Measurements from ENCODE around the gene TMEM127. TPM values are rescaled to one million over a fixed set of nuclear protein-coding genes. Genes with fewer than 3 reads are reported as not detected.

The TMEM127 gene
- total RNA-seq, 1 experiment from 2014 or later: 25.5 TPM

DNA sequence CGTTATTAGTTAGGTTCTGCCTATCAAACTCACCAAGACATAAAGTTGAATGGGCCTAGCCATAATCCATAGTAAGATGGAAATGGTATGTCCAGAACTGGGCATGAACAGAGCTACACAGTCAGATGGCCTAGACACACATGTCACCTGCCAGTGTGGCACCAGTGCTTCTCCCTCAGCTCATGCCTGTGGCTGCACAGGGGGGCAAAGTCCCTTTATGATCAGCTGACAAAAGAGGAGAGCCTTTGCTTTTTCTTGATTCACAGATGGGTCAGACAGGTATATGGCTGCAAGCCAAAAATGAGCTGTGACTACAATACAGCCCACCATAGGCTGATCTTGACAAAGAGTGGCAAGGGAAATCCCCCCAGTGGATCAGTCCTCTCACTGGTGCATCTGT is 28.9 kb downstream of the TMEM127 start:
- H3K36me3 ChIP-seq (ENCODE audit: insufficient read depth, low read length, poor library complexity, severe bottlenecking): no peaks in the 10 kb centered on the region
- TF ChIP-seq CTCF (conservative IDR thresholded peaks at IDR 0.05; ENCODE audit: low read depth, low read length) (no peak), EZH2 (IDR thresholded peaks at IDR 0.05; ENCODE audit: borderline replicate concordance, low read depth, low read length, poor library complexity, severe bottlenecking) (no peak)
- ChIA-PET POLR2A (ENCODE audit: low non-redundant PET) (no interaction called here), CTCF (interaction anchor here (0.9 kb wide), 1 partner anchor 23 kb away, joined by 3 read pairs; no protein-coding TSS in a partner anchor)
- no peaks in the 10 kb centered on the region for H3K9me3 ChIP-seq (ENCODE audit: low read depth, low read length, poor library complexity, severe bottlenecking)
- H3K4me3 ChIP-seq (ENCODE audit: low read depth, low read length, poor library complexity, severe bottlenecking): no peak overlapping the region
- H3K27me3 ChIP-seq (replicated peaks; ENCODE audit: insufficient read depth, low read depth, low read length, poor library complexity): no peaks in the 10 kb centered on the region
- no TSS peak for BruUV-seq (replicated peaks)
- intact Hi-C loops (cut with micrococcal nuclease; ENCODE audit: unreplicated experiment): no loop called here
- H3K4me1 ChIP-seq (ENCODE audit: insufficient read depth, low read length, poor library complexity, severe bottlenecking): no peaks in the 10 kb centered on the region
- DNase-seq (ENCODE audit: low spot score): no peak
- H3K27ac ChIP-seq (ENCODE audit: low read depth, low read length, poor library complexity, severe bottlenecking): no peak overlapping the region

DNA sequence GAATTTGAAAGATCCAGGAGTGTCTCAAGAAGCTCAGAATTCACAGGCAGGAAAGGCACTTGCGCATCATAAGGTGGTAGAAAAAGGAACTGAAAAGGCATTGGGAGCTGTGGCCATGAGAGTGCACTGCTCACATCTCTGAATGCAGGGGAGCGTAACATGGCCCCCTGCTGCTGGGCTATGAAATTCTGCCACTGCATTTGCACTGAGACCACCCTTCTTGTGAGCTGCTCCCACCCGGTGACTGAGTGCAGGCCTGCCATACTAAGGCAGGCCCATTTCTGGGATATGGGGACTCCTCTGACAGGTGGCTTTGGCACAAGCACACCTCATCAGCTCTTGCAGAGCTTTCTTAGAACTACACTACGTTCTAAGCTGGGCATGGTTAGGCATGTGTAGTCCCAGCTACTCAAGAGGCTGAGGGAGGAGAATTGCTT is 31.9 kb downstream of the TMEM127 start:
- intact Hi-C loops (cut with micrococcal nuclease; ENCODE audit: unreplicated experiment): no loop called here
- no peak overlapping the region for H3K27ac ChIP-seq (ENCODE audit: low read depth, low read length, poor library complexity, severe bottlenecking)
- no peaks in the 10 kb centered on the region for H3K9me3 ChIP-seq (ENCODE audit: low read depth, low read length, poor library complexity, severe bottlenecking)
- ChIA-PET POLR2A (ENCODE audit: low non-redundant PET) (no interaction called here), CTCF (interaction anchor here (0.8 kb wide), 1 partner anchor 211 kb away, joined by 9 read pairs; no protein-coding TSS in a partner anchor)
- H3K36me3 ChIP-seq (ENCODE audit: insufficient read depth, low read length, poor library complexity, severe bottlenecking): no peaks in the 10 kb centered on the region
- no peak for DNase-seq (ENCODE audit: low spot score)
- BruUV-seq (replicated peaks): no TSS peak
- no peak overlapping the region for H3K4me3 ChIP-seq (ENCODE audit: low read depth, low read length, poor library complexity, severe bottlenecking)
- no peaks in the 10 kb centered on the region for H3K27me3 ChIP-seq (replicated peaks; ENCODE audit: insufficient read depth, low read depth, low read length, poor library complexity)
- no peaks in the 10 kb centered on the region for H3K4me1 ChIP-seq (ENCODE audit: insufficient read depth, low read length, poor library complexity, severe bottlenecking)
- no peak for TF ChIP-seq CTCF (conservative IDR thresholded peaks at IDR 0.05; ENCODE audit: low read depth, low read length)
- no peak for TF ChIP-seq EZH2 (IDR thresholded peaks at IDR 0.05; ENCODE audit: borderline replicate concordance, low read depth, low read length, poor library complexity, severe bottlenecking)

- Histone ChIP-seq H3K4me1 (ENCODE audit: insufficient read depth, low read length, poor library complexity, severe bottlenecking) (no peaks in the 10 kb centered on the region), H3K36me3 (ENCODE audit: insufficient read depth, low read length, poor library complexity, severe bottlenecking) (no peaks in the 10 kb centered on the region), H3K9me3 (ENCODE audit: low read depth, low read length, poor library complexity, severe bottlenecking) (no peaks in the 10 kb centered on the region), H3K27me3 (replicated peaks; ENCODE audit: insufficient read depth, low read depth, low read length, poor library complexity) (no peaks in the 10 kb centered on the region), H3K4me3 (ENCODE audit: low read depth, low read length, poor library complexity, severe bottlenecking) (no peak overlapping the region), H3K27ac (ENCODE audit: low read depth, low read length, poor library complexity, severe bottlenecking) (no peak overlapping the region)
- POLR2A ChIA-PET (ENCODE audit: low non-redundant PET): no interaction called here
- intact Hi-C loops (cut with micrococcal nuclease; ENCODE audit: unreplicated experiment): no loop called here
- TF ChIP-seq CTCF (conservative IDR thresholded peaks at IDR 0.05; ENCODE audit: low read depth, low read length) (no peak), EZH2 (IDR thresholded peaks at IDR 0.05; ENCODE audit: borderline replicate concordance, low read depth, low read length, poor library complexity, severe bottlenecking) (no peak)
- CTCF ChIA-PET: interaction anchor here (0.8 kb wide), 1 partner anchor 211 kb away, joined by 9 read pairs; no protein-coding TSS in a partner anchor
- no TSS peak for BruUV-seq (replicated peaks)
- no peak for DNase-seq (ENCODE audit: low spot score)
Measured at GRCh38 chr2:96233436-96233835, 32.4 kb downstream of the TMEM127 start.
